Vagina (tissue), 2 donors: Measurements from ENCODE around the gene SLC22A23.

Experiments
- CTCF ChIP-seq, 3 experiments: fragments of 450-650 bp in 2 of 3; fragments of 200-600 bp in 1 of 3; sonication (generic) in 1 of 3; IDR thresholded peaks; one replicate each; pipeline ENCODE4 v1.5.1; 2017 to 2019; ENCODE audit warnings: antibody characterized with exemption in 3 of 3, mild to moderate bottlenecking in 2 of 3, moderate library complexity in 2 of 3
- POLR2A ChIP-seq, 2 donors: fragments of 450-650 bp; IDR thresholded peaks; one replicate each; pipeline ENCODE4 v1.6.1; 2017; ENCODE audit warnings: antibody characterized with exemption in 2 of 2, mild to moderate bottlenecking in 2 of 2, moderate library complexity in 2 of 2

- TF ChIP-seq CTCF (IDR thresholded peaks at IDR 0.05) (peak; percentile 92 to 96 (median 95)), POLR2A (IDR thresholded peaks at IDR 0.05) (no peak)
Observed at GRCh38 chr6:3251462-3252314, 205.2 kb downstream of the SLC22A23 start.
